ENCODE measurements around the gene PRR29.

Gene PRR29

DNA sequence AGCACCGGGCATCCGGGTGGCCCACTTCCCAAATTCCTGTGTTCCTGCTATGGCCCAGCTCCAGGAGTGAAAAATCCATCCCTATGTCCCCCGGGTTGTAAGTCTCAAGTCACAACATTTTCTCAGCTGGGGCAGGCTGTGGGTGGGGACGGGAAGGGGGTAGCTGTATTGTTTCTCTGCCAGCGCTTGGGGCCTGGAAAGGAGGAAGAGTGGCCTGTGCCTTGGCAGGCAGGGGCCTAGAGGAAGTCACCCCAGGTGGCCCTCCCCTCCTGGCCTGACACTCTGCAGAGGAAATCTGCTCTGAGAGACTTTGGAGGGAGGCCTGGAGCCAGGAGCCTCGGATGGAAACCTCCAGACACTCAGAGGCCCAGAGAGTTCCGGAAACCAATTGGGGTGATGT, 14.8 kb upstream of the PRR29 start:
- DNase-seq (ENCODE audit: low spot score) = no peak
- TF ChIP-seq, protein P1, sequence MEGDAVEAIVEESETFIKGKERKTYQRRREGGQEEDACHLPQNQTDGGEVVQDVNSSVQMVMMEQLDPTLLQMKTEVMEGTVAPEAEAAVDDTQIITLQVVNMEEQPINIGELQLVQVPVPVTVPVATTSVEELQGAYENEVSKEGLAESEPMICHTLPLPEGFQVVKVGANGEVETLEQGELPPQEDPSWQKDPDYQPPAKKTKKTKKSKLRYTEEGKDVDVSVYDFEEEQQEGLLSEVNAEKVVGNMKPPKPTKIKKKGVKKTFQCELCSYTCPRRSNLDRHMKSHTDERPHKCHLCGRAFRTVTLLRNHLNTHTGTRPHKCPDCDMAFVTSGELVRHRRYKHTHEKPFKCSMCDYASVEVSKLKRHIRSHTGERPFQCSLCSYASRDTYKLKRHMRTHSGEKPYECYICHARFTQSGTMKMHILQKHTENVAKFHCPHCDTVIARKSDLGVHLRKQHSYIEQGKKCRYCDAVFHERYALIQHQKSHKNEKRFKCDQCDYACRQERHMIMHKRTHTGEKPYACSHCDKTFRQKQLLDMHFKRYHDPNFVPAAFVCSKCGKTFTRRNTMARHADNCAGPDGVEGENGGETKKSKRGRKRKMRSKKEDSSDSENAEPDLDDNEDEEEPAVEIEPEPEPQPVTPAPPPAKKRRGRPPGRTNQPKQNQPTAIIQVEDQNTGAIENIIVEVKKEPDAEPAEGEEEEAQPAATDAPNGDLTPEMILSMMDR (IDR thresholded peaks at IDR 0.05; ENCODE audit: borderline replicate concordance, control extremely low read depth, extremely low read depth, insufficient read depth, missing control alignments) = no peak
- in situ Hi-C loops (cut with MboI; ENCODE audit: low sequenced_read_pairs, unreplicated experiment) = no loop called here

DNA sequence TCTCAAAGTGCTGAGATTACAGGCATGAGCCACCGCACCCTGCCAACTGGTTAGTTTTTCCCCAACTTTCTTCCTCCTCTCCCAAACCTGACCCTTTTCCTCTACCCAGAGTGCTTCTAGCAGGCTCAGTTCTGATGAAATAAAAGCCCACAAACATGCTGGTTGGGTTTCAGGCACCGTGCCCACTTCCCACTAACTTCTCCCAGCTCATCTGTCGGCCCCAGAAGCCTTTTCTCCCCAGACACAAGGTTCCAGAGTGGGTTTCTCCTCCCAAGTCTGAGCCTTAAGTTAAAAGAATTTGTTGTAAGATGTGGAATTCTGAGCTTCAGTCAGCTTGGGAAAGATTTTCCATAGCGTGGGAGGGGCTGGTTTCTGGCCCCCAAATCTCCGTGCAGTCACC, 13.9 kb upstream of the PRR29 start:
- TF ChIP-seq, protein P1 (IDR thresholded peaks at IDR 0.05; ENCODE audit: borderline replicate concordance, control extremely low read depth, extremely low read depth, insufficient read depth, missing control alignments) = no peak
- in situ Hi-C loops (cut with MboI; ENCODE audit: low sequenced_read_pairs, unreplicated experiment) = no loop called here
- DNase-seq (ENCODE audit: low spot score) = no peak

DNA sequence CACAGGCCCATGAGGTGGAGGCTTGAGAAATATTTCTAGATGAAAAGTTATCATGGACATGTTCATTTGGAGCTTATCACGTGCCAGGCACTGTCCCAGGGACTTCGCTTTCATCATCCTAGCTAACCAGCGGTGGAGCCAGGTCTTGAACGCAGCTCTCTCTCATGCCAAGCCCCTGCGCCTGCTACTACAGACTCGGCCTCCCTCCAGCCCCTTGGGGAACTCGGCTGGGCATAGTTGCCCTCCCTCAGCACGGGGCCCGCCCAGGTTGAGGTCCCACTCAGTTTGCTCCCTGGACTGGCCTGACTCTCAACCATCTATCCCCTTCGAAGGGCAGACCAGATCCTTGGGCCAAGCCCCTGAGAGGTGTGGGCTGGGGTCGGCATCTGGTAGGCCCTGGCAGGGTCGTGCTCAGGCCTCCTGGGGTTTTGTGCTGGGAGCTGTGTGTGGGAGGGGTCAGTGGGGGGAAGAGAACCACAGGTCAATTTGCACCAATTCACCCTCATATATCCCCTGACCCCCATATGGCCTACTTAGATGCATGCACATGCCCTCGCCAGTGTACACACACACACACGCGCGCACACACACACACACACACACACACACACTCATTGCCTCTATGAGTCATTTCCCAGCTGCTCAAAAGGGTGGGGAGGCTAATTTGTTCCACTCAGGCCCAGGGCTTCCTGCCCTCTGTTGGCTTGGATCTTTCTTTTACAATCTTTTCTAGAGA, 13.3 kb upstream of the PRR29 start:
- in situ Hi-C loops (cut with MboI; ENCODE audit: low sequenced_read_pairs, unreplicated experiment) = no loop called here

DNA sequence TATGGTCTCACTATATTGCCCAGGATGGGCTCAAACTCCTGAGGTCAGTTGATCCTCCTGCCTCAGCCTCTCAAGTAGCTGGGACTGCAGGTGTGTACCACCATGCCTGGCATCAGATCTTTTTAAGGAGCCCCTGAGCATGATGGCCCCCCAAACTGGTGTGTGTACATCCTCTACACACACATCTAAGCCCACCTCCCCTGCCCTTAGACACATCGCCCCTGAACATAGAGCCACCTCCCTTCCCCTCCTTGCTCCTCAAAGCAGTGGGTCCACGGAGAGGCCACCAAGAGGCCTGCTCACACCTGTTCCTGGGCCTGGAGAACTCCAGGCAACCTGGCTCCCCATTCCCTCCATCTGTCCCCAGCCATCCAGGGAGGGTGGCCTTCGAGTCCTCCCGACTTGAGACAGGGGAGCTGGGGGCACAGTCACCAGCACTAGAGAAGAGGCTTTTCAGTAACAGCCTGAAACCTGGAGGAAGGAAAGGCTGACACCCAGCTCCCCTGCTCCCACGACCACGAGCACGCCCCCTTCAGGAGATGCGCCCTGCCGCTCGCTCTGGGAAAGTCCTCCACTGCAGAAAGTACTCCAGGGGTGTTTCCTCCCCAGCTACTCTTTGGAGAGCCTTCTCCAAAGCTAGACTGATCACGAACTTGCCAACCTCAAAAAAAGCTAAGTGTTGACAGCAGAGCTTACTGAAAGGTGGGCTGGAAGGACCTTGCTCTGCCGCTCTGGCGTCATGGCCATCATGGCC, 12.6 kb upstream of the PRR29 start:
- in situ Hi-C loops (cut with MboI; ENCODE audit: low sequenced_read_pairs, unreplicated experiment) = no loop called here
- TF ChIP-seq, protein P1 (IDR thresholded peaks at IDR 0.05; ENCODE audit: borderline replicate concordance, control extremely low read depth, extremely low read depth, insufficient read depth, missing control alignments) = no peak
- DNase-seq (ENCODE audit: low spot score) = no peak

More for the DNA sequence above, 13.3 kb upstream of the PRR29 start:
- no peak for DNase-seq (ENCODE audit: low spot score)
- TF ChIP-seq, protein P1 (IDR thresholded peaks at IDR 0.05; ENCODE audit: borderline replicate concordance, control extremely low read depth, extremely low read depth, insufficient read depth, missing control alignments) = no peak

DNA sequence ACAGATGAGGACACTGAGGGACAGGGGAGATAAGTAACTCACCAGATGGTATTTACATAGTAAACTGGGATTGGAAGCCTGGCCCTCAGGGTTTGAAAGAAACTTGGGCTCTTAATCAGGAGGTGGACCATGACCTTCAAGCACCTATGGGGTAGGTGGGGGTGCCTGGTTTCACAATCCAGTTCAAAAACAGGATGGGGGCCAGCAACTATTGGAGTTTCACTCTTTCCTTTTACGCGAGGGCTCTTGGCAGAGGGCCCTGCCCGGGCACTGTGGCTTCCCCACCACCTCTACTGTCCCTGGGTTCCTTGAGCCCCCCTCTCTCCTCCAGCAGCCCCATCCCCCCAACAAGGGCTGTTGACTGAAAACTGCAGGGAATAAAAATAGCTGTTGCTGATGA, 11.3 kb upstream of the PRR29 start:
- DNase-seq (ENCODE audit: low spot score) = no peak
- TF ChIP-seq, protein P1 (IDR thresholded peaks at IDR 0.05; ENCODE audit: borderline replicate concordance, control extremely low read depth, extremely low read depth, insufficient read depth, missing control alignments) = no peak
- in situ Hi-C loops (cut with MboI; ENCODE audit: low sequenced_read_pairs, unreplicated experiment) = no loop called here

DNA sequence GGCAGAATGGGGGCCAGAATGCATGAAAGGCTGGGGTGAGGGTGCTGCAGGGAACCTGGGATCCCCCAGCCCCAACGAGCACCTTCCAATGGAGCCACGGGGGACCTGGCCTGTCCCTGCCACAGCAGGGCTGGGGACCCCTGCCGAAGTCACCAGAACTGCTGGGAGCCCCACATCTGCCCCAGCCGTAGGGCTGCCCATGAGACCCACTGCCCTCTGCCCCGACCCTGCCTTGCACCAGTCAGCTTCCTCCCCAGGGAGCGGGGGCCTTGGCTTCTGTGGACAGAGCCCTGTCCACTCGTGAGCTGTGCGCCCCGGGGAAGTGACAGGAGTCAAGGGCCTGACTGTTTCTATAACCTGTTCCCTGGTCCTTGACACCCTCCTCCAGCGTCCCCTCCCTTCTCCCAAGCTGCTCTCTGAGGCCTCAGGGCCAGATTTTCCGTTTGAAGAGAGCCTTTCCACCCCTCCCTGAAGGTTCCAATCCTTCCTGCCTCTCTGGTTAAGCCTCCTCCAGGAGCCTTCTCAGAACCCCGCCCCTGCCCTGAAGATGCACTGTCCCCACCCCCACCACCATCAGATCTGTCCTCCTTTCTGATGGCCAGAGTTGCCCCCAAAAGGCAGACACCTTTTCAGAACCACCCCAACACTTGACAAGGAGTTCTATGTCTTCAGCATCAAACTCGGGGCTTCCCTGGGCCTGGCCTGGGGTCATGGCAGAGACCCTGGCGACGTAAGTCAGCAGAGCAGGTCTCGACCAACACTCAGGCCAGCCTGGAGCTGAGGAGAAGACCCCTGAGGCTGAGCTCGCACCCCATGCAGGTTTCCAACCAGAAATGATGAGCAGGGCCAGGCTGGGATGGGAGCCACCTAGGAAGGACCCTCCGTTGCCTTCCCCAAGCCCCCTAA, 10.7 kb upstream of the PRR29 start:
- TF ChIP-seq, protein P1 (IDR thresholded peaks at IDR 0.05; ENCODE audit: borderline replicate concordance, control extremely low read depth, extremely low read depth, insufficient read depth, missing control alignments) = no peak
- DNase-seq (ENCODE audit: low spot score) = no peak
- in situ Hi-C loops (cut with MboI; ENCODE audit: low sequenced_read_pairs, unreplicated experiment) = no loop called here
